Stimulated activated naive CD4-positive, alpha-beta T cell treated with Interleukin-2 at 50 U/mL for 16 hours (primary cell): Measurements from ENCODE around the gene ANP32D.
"Not testable (repeated sequence)": the region's sequence is repeated elsewhere in the genome, so short reads cannot be mapped to it uniquely, and the experiment has no call there.

Source experiments
- DNase-seq: peaks from one replicate; lab custom pipeline; 2025; lab: John Stamatoyannopoulos, UW

ANP32D gene

DNA sequence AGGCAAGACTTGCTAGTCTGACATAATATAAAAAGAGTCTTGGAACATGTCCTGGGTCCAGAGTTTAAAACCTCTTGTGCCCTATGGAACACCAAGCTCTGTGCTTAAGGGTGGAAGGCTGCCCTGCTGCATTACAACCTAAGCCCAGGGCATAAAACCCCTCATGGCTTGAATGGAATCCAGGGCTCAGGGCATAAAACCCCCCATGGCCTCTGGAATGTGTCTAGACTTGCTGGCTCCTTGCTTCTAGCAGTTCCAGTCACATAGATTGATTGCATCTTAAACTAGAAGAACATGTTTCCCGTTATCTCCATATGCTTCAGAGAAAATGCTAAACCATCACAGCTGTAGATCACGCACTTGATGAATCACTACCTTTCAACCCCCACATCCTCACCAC lies 34.5 kb downstream of the ANP32D start:
- not testable (repeated sequence) for DNase-seq

DNA sequence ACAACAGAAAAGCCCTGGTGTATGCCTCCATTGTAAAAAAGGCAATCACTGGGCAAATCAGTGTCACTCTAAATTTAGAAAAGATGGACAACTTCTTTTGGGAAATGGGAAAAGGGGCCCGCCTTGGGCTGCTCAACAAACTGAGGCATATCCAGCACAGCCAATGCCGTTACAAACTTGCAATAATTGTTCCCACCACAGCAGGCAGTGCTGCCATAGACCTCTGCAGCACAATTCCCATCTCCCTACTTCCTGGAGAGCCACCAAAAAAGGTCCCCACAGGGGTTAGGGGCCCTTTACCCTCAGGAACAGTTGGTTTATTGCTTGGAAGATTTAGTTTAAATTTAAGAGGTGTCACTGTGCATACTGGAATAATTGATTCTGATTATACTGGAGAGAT lies 36.6 kb downstream of the ANP32D start:
- DNase-seq: no peak

DNA sequence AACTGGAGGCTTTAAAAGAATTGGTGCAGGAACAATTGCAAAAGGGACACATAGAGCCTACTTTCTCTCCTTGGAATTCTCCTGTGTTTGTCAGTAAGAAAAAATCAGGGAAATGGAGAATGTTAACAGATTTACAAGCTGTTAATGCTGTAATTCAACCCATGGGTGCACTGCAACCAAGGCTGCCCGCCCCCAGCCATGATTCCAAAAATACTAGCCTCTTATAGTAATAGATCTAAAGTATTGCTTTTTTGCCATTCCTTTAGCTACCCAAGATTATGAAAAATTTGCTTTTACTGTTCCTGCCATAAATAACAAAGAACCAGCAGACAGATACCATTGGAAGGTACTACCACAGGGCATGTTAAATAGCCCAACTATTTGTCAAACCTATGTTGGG lies 37.8 kb downstream of the ANP32D start:
- no peak for DNase-seq

DNA sequence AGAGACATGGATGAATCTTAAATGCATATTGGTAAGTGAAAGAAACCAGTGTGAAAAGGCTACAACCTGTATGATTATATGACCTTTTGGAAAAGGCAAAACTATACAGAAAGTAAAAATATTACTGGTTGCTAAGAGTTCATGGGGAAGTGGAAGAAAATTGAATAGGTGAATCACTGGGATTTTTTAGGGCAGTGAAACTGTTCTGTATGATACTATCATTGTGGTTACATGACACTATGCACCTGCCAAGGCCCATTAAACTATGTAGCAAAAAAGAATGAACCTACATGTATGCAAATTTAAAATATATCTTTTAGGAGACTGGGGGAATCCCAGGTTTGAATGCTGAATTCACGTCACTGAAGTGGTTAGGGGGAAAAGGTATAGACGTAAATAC lies 40.5 kb downstream of the ANP32D start:
- no peak for DNase-seq

DNA sequence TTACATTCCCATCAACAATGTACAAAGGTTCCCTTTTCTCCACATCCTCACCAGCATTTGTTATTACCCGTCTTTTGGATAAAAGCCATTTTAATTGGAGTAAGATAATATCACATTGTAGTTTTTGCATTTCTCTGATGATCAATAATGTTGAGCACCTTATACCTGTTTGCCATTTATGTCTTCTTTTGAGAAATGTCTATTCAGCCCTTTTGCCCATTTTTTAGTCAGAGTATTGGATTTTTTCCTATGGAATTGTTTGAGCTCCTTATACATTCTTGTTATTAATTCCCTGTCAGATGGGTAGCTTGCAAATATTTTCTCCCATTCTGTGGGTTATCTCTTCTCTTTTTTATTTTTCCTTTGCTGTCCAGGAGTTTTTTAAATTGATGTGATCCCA lies 42.4 kb downstream of the ANP32D start:
- DNase-seq: no peak

DNA sequence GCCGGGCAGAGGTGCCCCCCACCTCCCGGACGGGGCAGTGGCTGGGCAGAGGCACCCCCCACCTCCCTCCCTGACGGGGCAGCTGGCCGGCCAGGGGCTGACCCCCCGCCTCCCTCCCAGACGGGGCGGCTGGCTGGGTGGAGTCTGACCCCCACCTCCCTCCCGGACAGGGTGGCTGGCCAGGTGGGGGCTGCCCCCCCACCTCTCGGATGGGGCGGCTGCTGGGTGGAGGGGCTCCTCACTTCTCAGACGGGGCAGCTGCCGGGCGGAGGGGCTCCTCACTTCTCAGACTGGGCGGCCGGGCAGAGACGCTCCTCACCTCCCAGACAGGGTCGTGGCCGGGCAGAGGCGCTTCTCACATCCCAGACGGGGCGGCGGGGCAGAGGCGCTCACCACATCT lies 48.0 kb downstream of the ANP32D start:
- DNase-seq: not testable (repeated sequence)
